Measurements from ENCODE around the gene PRKCA.
"Not testable (repeated sequence)": the region's sequence is repeated elsewhere in the genome, so short reads cannot be mapped to it uniquely, and the experiment has no call there.

The PRKCA gene

DNA sequence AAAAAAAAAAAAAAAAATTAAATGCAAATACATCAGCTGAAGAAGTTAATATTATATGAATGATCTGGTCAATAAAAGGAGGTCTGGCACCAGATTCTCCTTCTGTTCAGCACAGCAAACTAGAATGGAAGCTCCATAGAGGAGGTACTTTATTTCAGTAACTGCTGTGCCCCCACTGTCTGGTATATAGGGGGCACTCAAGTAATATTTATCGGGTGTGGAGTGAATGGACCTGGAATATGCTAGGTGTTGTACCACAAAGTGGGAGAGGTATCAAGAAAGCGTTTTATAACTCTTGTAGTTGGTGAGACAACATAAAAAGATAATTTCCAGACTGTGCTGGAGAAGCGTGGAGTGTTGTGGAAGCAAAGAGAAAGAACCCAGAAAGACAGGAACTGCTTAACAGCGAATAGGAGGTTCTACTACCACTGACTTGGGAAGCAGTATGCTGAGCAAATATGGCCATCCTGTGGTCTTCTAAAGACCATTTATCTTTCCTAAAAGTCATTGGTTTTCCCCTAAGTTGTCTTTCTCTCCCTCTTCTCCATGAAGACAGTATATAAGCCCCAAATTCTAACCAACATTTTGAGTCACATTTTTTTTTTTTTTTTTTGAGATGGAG lies 12.2 kb upstream of the PRKCA start:
- DNase-seq (ENCODE audit: low spot score) = no peak

DNA sequence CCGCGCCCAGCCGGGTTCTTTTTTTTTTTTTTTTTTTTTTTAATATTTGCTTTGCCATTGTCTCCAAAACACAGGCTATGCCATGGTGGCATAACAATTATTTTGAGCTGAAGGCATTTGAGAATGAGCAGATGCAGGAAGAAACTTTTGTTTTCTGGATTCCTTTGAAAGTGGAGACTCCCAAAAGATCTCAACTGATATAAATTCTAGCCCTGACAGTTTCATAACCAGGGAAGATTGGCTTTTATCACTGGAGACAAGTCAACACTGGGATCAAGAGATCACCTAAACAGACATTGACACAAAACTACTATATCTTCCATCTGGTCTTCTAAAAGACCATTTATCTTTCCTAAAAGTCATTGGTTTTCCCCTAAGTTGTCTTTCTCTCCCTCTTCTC lies 10.1 kb upstream of the PRKCA start:
- DNase-seq (ENCODE audit: low spot score) = no peak

DNA sequence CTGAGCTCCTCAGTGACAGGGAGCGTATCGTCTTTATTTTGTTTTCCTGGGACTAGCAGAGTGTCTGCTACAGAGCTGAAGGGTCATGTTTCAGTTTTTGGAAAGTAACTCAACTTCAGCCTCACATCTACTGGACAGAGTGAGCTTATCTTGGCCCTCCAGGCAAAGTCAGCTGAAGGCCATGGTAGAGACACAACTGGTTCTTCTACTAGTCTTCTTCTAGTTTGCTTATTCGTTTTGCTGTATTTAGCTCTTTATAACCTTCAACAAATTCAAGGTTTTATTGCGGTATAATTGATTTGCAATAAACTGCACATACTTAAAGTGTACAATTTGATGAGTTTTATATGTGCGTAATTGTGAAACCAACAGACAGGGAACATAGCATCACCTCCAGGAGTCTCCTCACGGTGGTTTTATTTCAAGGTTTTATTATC lies 6.1 kb upstream of the PRKCA start:
- no peak for DNase-seq (ENCODE audit: low spot score)

DNA sequence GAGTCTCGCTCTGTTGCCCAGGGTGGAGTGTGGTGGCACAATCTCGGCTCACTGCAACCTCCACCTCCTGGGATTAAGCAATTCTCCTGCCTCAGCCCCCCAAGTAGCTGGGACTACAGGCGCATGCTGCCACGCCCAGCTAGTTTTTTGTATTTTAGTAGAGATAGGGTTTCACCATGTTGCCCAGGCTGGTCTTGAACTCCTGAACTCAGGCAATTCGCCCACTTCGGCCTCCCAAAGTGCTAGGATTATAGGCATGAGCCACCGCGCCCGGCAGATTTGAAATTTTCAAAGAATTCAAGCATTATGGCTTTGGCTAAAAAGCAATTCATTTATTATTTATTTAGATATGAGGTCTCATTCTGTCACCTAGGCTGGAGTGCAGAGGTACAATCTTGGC lies 5.0 kb upstream of the PRKCA start:
- DNase-seq (ENCODE audit: low spot score) = not testable (repeated sequence)

DNA sequence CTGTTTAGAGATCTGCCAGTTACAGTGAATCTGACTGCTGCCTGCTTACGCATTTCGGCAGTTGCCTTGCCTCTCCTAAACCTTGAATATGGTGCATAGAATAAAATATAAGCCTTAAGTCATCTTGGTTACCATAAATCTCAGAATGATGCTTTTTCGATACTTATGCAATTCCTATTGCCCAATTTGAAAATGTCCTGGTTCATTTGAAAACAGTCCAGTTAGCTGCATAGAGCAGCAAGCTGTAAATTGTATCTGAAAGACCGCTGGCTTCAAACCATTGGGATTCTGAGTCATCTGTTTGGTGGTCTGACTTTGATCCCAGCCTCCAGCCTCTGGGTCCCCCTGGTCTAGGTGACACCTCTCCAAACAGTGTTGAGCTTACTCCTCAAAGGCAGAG lies 2.7 kb upstream of the PRKCA start:
- DNase-seq (ENCODE audit: low spot score) = no peak

DNA sequence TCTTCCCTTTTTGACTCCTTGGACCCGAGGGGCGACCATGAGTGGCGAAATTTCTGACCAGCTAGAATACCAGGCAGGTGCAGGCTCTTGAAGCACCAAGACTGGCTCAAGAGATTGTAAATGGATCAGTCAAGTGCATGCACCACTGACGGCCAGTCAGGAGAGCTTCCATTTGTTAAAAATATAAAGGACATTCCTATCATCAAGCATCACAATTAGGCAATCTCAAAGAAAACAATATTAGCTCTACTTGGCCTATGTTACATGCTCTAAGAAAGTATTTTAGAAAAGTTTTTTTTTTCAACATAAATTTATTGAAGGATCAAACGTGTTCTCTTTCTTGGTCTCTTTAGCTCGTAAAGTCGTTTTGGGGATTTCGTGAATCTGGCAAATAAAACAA lies 1.5 kb upstream of the PRKCA start:
- no peak for DNase-seq (ENCODE audit: low spot score)

DNA sequence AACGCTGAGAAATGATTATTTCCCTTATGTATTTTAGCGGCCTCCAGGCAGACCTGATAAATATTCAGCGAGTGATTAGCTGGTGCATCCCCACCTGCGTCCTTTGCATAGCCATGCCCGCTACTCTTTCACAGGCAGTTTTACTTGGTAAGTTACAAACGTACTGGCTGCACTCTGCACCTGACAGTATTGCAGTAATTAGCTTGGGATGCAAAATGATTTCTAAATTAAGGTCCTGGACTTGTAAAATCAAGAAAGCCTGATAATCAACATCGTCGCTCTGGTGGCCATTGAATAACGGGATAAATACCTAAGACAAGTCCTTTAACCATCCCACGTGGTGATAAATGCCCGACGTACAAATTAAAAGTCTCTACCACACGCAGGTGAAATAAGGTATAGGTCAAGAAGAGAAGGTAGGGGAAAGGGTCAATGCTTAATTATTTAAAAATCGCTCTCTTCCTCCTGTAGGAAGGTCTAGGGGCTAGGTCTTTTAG lies 998 bp upstream of the PRKCA start:
- DNase-seq (ENCODE audit: low spot score) = no peak

DNA sequence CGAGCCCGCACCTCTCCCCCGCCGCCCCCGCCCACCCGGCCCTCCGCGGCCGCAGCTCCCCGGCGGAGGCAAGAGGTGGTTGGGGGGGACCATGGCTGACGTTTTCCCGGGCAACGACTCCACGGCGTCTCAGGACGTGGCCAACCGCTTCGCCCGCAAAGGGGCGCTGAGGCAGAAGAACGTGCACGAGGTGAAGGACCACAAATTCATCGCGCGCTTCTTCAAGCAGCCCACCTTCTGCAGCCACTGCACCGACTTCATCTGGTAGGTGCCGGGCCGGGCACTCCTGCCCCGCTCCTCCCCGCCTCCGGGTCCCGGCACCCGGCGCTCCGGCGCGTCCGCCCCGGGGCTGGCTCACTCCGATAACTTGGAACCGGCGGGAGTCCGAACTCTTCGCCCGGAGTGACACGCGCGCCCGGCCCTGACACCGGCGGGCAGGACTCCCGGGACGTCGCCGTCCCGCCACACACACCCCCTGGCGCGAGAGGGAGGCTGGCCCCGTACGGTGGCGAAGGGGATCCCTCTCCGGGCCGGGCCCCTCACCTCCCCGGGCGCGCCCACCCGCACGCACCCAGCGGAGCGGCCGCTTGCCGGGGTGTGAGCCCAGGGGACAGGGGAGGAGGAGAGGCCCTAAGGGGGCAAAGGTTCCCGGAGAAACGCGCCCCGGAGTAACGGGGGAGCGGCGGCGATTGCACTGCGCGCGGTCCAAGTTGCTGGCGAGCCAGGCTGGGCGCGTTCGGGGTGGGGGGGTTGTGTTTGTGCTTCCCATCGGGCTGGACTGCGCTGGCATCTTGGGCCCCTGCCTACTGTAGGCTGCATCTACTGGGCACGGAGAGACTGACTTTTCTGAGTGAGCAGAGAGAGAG lies 581 bp downstream of the PRKCA start:
- DNase-seq (ENCODE audit: low spot score) = peak; percentile 36

DNA sequence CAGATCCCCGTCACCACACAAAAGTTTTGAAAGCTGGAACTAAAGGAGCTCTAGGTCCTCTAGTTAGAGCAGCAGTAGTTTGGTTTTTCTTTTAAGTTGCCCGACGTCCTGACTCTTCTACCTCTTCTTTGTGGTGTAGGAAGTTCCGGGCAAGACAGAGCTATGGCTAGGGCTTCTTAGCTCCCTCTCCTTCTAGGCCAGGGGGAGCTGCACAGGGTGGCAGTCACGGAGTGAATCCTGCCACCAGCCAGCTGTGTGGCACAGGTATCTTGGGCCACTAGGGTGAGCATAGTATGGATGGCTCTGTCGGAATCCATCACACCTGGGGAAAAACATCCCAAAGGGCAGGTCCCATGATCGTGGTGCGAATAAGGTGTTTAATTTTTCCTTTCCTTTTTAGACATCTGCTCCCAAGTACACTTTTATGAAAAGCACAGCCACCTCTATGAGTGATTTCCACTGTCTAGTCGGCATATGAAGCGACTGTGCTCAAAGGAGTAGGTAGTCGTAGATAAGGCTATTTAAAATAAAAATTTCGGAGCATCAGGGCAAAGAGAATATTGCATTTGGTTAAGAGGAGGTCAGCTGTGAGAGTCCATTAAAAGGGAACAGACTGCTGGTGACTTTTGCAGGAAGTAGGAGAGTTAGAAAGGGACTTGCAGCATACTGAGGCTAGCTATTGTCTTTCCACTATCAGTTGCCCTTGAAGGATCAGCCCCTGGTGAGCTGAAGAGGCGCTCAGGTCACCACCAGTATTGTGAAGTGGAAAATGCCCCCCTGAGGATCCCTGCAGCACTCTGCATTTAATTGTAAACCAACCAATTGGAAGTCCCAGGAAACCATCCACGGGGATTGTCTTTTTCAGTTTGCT lies 2.1 kb downstream of the PRKCA start:
- no peak for DNase-seq (ENCODE audit: low spot score)

DNA sequence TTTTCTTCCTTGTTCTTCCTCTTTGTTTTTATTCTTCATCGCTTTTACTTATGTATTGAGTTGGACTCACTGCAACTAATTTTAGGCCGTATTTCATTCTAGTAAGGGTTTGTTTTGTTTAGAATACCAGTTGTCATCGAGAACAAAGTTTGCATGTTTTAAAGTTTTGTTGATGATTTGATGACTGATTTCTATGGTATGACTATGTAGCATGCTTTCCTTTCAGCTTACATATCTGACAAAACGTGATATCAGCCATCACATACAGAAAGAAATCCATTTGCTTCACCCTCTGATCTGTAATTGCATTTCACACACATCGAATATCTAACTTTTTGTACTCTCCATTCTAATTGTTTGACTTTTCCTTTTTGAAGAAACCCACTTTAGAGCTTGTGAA lies 4.0 kb downstream of the PRKCA start:
- DNase-seq (ENCODE audit: low spot score) = no peak

DNA sequence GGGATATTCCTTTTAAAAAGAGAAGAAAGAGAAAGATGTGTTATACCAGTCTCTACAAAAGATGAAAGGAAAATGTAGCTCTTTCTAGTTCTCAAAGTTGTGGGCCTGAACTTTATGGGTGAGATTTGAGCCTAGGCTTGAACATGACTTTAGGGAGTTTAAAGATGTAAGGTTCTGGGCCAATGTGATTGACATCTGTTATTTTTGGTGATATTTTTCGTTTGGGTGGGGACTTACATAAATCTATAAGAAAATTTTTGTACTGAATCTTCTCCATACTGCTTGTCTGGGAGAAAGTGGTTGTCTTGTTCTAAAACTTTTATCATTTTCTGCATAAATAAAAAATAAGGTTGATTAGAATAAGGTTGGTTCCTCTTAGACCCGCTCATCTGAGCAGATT lies 4.8 kb downstream of the PRKCA start:
- DNase-seq (ENCODE audit: low spot score) = no peak

DNA sequence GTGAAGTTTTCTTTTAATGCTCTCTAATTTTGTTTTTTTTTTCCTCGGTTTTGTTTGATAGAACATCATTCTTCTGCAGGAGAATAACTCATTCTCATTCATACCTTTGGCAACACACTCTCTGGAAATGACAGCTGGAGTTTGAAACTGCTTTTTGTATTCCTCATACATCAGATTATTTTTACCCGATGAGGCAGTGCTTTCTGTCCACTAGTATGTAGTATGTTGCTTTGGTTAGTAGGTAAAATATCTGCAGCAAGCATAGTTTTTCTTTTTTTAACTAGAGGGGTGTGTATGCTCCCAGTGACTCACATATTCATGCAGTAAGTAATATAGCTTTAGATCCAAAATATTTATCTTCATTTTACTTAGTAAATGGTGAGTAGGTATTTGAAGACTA lies 6.4 kb downstream of the PRKCA start:
- DNase-seq (ENCODE audit: low spot score) = no peak

DNA sequence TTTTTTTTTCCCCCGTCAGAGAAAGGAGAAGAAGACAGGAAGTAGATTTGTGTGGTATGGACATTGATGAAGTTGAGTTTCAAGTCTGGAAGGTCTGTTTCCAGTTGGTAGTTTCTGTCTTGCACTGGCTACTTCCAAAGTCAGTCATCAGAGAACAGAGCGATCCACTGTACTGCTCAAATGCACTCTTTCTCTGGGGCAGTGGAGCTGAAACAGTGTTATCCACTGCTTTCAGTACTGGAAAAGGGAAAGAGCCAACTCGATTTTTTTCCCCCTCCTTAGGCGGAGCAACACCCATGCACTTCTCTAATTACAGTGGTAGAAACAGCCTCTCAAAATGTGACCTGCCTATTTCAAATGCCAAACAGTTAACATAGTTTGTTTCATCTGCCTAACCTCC lies 7.4 kb downstream of the PRKCA start:
- DNase-seq (ENCODE audit: low spot score) = no peak

DNA sequence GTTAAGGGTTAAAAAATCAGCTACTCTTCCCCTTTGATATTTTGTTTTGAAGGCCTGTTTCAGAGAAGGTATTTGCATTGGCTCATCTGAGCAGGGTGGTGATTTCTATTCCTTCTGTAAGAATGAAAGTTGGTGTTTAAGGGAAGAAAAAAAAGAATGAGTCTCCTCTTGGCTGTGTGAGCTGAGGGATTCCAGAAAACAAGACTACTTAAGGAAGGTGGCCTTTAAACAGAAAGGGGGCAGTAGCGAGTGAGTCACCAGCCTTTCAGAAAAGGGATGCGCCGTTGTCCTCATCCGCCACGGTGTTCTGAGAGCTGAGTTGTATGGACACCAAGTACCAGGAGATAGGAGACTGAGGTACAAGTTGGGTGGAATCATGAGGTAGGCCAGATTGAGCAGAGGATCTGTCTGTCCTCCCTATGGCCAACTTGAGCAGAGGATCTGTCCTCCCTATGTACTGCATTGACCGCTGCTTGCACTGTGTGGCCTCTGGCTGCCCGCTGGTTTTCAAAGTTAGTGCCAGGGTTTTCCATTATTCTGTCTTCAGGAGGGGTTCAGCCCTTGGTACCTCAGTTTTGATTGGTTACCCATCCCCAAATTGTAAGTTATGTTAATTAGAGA lies 8.2 kb downstream of the PRKCA start:
- no peak for DNase-seq (ENCODE audit: low spot score)

DNA sequence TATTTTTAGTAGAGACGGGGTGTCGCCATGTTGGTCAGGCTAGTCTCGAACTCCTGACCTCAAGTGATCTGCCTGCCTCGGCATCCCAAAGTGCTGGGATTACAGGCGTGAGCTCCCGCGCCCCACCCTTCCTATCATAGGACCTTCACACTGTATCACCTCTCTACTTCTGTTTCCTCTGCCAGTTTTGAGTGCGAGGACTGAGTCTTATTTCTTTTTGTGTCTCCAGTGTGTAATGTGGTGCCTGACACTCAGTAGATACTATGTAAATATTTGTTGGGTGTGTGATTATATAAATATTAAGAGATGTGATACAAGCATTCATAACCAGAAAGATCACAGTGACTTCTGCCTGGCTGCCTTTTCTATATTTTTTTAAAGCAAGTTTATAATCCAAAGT lies 10.5 kb downstream of the PRKCA start:
- no peak for DNase-seq (ENCODE audit: low spot score)

DNA sequence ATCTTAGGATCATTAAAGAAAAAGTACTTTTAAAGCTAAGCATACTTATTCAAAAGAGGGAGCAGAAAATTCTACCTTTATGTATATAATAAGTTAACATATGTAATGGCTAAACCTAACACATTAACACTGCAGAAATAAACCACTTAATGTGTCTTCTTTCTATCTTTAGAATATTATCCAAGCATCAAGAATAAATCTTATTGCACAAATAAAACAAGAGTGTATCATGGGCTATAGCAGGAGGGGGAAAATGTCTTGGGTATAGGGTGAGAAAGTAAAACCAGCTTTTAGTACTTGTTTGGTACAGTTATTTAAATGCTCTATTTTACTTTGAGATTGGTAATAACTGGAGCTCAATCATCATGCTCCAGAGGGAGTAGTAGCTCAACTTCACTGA lies 10.9 kb downstream of the PRKCA start:
- DNase-seq (ENCODE audit: low spot score) = no peak

DNA sequence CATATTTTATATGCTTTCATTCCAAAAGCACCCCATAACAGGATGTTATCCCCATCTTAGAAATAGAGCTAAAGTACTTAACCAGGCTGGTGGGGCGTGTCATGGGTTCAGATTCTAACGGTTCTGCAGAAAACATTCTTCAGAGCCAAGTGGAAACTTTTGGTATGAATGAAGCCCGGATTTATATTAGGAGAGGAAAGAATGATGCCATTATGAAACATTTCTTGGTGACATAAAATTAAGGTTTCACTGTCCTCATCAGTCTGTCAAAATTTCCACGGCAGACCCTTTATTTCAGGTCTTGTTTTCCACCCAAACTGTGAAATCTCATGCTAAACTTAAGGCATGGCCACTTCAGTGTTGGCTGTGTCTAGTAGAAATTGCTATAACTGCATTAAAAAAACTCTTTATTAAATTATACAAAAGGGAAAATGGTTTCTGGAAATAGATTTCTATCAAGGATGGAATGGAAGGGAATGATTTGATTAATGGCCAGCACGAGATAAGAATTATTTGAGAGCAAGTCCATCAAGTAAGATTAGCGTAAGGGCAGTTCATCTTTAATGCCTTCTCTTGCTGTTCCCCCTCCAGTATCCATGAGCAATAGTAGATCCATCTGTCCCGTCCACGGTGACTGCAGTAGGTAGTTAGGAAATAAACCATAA lies 11.7 kb downstream of the PRKCA start:
- DNase-seq (ENCODE audit: low spot score) = no peak

DNA sequence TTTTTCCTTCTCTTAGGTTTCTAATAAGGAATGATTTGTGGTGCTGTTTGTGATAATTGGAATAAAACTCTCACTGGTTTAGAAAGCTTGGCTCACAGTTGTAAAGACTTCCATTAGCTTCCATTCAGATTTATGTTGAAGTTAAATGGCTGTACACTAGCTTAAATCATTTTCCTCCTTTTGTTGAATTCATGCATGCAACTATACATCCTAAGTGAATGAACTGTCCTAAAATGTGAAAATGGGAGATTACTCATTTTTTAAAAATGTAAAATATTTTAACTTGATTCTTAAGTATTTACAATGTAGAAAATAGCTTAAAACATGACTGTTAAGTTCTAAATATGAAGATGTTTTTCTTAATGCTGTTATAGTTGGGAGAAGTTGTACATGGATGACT lies 15.2 kb downstream of the PRKCA start:
- DNase-seq (ENCODE audit: low spot score) = no peak

DNA sequence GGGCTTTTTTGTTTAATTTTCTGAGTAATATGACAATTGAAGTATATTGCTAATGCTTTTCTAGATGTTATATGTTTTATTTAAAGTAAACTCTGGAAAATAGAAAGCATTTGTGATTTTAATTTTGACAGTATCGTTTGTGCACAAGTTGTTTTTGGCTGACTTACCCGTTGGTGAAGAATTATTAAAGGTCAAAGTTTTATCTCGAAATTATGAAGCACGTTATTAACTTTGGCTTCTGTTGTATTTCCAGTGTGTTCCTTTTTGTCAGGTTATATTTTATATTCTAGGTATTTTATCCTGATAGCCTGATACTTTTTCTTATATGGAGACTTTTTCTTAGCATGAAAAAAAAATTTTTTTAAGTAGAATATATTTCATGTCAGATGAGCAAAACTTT lies 16.8 kb downstream of the PRKCA start:
- DNase-seq (ENCODE audit: low spot score) = no peak

DNA sequence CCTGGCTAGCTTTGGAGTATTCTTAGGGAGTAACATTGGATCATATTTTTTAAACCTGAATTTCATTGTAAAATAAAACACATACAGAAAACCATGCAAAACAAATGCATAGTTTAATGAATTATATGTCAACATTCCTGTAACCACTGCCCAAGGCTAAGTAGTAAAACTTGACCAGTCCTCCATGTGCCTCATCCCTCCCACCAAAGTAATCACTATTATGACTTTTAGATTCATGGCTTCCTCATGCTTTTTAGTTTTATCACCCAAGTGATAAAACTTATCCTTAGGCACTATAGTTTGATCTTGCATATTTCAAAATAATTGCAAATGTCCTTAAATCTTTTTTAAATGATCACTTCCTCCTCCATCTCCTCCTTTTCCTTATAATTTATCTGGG lies 20.4 kb downstream of the PRKCA start:
- no peak for DNase-seq (ENCODE audit: low spot score)

DNA sequence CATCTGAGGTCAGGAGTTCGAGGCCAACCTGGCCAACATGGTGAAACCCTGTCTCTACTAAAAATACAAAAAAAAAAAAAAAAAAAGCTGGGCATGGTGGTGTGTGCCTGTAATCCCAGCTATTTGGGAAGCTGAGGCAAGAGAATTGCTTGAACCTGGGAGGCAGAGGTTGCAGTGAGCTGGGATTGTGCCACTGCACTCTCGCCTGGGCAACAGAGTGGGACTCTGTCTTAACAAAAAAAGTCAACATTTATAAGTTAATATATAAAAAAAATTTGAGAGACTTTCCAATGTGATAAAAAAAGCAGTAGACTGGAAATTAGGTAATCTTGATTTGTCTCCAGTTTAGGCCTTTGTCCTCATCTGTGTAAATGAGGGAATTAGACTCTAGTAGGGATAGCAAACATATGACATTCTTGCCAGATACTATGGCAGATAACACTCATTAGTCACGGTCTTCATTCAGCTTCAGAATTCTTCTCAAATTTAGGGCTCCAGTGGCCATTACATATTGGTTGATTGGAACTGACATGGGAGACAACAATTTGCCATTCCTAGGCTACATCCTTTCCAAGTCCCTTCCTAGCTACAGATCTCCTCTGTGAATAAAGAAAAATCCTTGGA lies 22.1 kb downstream of the PRKCA start:
- not testable (repeated sequence) for DNase-seq (ENCODE audit: low spot score)

Measured in HuH-7.5 (cell line).